Brain microvascular endothelial cell (primary cell): ENCODE measurements around the gene TSSC4.

ENCODE experiments used
- DNase-seq: peaks from one replicate; pipeline ENCODE4 v3.0.0-alpha.2; 2020
- H3K27ac ChIP-seq: fragments of 250-450 bp; sonication (Bioruptor Pico); 2 replicates; pipeline ENCODE4 v1.5.1; 2020; ENCODE audit warnings: mild to moderate bottlenecking, moderate library complexity
- H3K27me3 ChIP-seq: fragments of 250-450 bp; sonication (Bioruptor Pico); replicated peaks from 2 replicates; pipeline ENCODE4 v1.5.1; 2020; ENCODE audit warnings: mild to moderate bottlenecking
- H3K36me3 ChIP-seq: fragments of 250-450 bp; sonication (Bioruptor Pico); replicated peaks from 2 replicates; pipeline ENCODE4 v1.5.1; 2020; ENCODE audit warnings: mild to moderate bottlenecking
- H3K4me3 ChIP-seq: 2 replicates; pipeline ENCODE4 v1.5.1; 2011; ENCODE audit warnings: low read depth, mild to moderate bottlenecking, control low read depth, low read length, moderate library complexity
- in situ Hi-C: cut with HindIII; loops from 2 replicates; pipeline ENCODE4 v1.10.0; 2017; ENCODE audit warnings: low sequenced_read_pairs, low pct_ligation_motif_present
- TF ChIP-seq, protein P1 (sequence below): IDR thresholded peaks from 2 replicates; pipeline ENCODE4 v1.5.1; 2011; ENCODE audit warnings: low read depth, mild to moderate bottlenecking, moderate library complexity, low read length, control low read depth, inconsistent platforms; ENCODE audit errors: missing control alignments

Gene TSSC4

DNA sequence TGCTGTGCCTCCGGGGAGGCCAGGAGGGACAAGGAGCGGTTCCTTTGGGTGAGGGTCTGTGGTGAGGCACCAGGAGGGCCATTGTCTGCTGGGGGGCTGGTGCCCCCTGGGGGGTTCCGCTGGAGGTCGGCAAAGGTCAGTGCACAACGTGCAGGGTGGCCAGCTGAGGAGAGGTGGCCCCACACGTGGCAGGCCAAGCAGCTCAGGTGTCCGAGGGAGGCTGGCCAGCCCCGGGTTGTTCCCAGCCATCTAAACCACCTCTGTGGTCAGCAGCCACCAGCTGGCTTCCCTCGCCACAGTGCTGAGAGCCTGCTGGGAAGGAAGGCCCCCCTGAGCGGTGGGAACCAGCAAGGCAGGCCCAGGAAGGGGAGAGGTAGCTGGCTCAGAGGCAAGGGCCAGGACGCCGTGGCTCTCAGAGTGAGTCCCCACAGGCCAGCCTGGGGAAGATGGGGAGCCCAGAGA, 4.2 kb downstream of the TSSC4 start:
- H3K36me3 ChIP-seq = peaks cover 15% of the 10 kb centered on the region
- TF ChIP-seq, protein P1, sequence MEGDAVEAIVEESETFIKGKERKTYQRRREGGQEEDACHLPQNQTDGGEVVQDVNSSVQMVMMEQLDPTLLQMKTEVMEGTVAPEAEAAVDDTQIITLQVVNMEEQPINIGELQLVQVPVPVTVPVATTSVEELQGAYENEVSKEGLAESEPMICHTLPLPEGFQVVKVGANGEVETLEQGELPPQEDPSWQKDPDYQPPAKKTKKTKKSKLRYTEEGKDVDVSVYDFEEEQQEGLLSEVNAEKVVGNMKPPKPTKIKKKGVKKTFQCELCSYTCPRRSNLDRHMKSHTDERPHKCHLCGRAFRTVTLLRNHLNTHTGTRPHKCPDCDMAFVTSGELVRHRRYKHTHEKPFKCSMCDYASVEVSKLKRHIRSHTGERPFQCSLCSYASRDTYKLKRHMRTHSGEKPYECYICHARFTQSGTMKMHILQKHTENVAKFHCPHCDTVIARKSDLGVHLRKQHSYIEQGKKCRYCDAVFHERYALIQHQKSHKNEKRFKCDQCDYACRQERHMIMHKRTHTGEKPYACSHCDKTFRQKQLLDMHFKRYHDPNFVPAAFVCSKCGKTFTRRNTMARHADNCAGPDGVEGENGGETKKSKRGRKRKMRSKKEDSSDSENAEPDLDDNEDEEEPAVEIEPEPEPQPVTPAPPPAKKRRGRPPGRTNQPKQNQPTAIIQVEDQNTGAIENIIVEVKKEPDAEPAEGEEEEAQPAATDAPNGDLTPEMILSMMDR = no peak
- no peak for DNase-seq
- H3K4me3 ChIP-seq = no peak overlapping the region
- H3K27me3 ChIP-seq = peaks cover 2% of the 10 kb centered on the region
- in situ Hi-C loops = no loop called here
- no peak overlapping the region for H3K27ac ChIP-seq

DNA sequence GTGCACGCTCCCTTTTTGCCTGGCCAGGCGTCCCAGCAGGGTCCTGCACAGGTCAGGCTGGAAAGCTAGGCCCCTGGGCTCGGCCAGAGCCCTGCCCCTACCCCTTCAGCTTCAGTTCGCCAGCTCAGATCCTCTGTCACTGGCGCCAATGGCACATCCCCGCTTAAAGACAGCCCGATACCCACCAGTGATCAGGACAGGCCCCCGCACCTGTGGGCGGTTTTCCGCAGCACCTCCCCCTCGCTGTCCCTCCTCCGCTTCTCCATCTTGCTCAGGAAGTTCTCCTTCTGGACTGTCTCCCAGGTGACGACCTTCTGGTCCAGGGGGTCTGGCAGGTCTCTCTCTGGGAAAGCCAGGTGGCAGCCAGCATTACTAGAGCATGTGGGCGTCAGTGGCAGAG, 5.9 kb downstream of the TSSC4 start:
- no peak overlapping the region for H3K4me3 ChIP-seq
- no peak overlapping the region for H3K27ac ChIP-seq
- peaks cover 15% of the 10 kb centered on the region for H3K36me3 ChIP-seq
- no peak for DNase-seq
- peaks cover 2% of the 10 kb centered on the region for H3K27me3 ChIP-seq
- in situ Hi-C loops = no loop called here
- TF ChIP-seq, protein P1 = no peak

DNA sequence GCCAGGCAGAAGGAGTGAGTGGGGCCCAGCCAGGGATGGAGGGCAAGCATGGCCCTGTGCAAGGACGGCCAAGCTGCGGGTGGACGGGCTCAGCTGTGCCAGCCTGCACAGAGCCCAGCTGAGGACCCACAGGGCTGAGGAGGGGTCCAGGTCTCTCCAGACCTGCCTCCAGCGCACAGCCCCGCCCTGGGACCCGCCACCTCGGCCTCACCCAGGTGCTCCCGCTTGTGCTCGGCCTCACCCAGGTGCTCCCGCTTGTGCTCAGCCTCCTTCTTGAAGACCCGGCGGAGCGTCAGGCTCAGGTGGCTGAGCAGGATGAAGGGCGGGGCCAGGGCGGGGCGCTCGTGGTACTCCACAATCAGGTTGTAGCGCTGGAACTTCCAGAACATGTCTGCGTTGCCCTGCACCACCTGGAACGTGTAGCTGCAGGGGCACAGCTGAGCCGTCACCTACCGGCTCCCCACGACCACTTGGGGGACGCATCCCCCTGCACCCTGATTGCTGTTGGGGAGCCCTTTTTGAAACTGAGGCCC, 6.4 kb downstream of the TSSC4 start:
- Histone ChIP-seq H3K4me3 (no peak overlapping the region), H3K36me3 (peaks cover 15% of the 10 kb centered on the region), H3K27ac (no peak overlapping the region), H3K27me3 (peaks cover 2% of the 10 kb centered on the region)
- no peak for DNase-seq
- TF ChIP-seq, protein P1 = no peak
- in situ Hi-C loops = no loop called here

DNA sequence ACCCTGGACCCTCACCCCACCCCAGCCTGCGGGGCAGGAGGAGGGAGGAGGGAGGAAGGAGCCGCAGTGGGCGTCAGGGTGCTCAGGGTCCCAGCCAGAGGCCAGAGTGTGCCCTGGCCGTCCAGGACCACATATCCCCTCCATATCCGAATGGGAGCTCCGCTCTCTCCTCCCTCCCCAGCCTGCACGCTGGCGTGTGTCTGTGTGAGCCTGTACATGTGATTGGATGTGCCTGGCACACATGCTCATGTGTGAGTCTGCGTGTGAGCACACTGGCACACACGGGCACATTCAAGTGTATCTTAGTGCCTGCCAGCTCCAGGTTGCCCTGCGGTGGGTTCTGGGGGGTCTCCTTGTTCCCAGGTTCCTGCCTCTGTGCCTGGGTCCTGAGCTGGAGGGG, 8.1 kb downstream of the TSSC4 start:
- H3K36me3 ChIP-seq = peaks cover 2% of the 10 kb centered on the region
- no peak overlapping the region for H3K27ac ChIP-seq
- in situ Hi-C loops = no loop called here
- TF ChIP-seq, protein P1 = no peak
- no peak for DNase-seq
- no peak overlapping the region for H3K4me3 ChIP-seq
- peaks cover 2% of the 10 kb centered on the region for H3K27me3 ChIP-seq

DNA sequence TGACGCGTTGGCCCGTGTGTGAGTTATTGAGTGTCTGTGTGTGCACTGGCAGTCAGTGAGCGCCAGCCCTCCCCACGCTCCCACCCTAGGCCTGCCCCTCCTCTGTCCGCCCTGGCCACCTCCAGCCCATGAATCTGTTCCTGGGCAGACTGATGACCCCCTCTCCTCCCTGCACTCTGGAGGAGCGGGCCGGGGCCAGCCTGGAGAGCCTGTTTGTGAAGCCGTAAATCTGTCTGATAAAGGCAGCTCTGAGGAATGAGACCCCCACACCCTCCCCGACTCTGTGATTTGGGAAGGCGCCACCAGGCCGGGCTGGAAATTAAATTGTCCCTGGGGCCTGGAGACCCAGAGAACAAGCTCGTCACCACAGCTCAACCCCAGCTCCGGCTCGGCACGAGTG, 8.6 kb downstream of the TSSC4 start:
- H3K36me3 ChIP-seq = no peaks in the 10 kb centered on the region
- no peak overlapping the region for H3K27ac ChIP-seq
- TF ChIP-seq, protein P1 = no peak
- no peak for DNase-seq
- peaks cover 2% of the 10 kb centered on the region for H3K27me3 ChIP-seq
- in situ Hi-C loops = no loop called here
- no peak overlapping the region for H3K4me3 ChIP-seq

DNA sequence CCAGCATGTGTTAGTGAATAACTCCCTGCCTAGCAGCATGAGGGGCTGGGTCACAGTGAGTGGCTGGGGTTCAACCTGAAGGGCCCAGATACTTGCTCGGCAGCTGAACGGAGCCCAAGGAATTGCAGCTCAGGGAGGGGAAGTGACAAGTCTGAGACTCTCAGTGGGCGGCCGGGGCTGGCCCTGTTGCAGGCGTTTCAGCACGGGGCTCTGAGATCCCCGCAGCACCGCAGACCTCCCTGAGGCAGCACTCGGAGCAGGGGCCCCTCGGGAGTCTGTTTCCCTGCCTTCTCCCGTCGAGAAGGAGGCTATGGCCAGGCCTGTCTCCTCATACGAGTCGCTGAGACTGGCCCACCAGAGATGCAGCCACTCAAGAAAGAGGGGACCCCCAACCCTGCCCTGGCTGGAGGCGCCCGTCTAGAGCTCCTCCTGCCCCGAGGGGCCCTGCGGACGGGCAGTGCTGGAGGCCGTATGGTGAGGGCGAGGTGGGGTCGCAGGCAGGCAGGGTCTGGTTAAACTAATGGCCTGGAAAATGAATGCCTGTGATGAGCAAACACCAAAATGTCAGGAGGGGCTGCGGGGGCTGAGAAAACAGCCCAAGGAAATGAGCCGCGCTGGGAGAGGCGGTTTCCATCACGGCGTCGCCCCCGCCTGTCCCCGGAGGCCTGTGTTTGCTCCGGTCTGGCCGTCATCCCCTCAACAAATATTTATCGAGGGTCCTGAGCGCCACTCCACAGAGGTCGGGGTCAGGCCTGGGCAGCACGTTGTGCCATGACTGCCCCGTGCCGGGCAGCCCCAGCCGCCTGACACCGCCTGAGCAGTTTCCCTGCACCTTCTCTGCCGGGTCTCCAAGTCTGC, 9.3 kb downstream of the TSSC4 start:
- in situ Hi-C loops = no loop called here
- TF ChIP-seq, protein P1 = no peak
- peaks cover 2% of the 10 kb centered on the region for H3K27me3 ChIP-seq
- no peak overlapping the region for H3K4me3 ChIP-seq
- DNase-seq = no peak
- no peak overlapping the region for H3K27ac ChIP-seq
- H3K36me3 ChIP-seq = no peaks in the 10 kb centered on the region
